Peyer's patch (tissue), 4 donors: ENCODE results near the gene STEAP4.

Experiments used
- POLR2A ChIP-seq, 2 donors: fragments of 450-650 bp; IDR thresholded peaks; one replicate each; pipeline ENCODE4 v1.5.1; 2017; ENCODE audit warnings: antibody characterized with exemption in 2 of 2, mild to moderate bottlenecking in 2 of 2, moderate library complexity in 2 of 2
- TF ChIP-seq, protein P1 (sequence below), 6 experiments: fragments of 450-650 bp in 4 of 6; fragments of 200-600 bp in 2 of 6; sonication (generic) in 1 of 6; IDR thresholded peaks; one replicate each; pipeline ENCODE4 v1.5.1; 2017 to 2019; ENCODE audit warnings: antibody characterized with exemption in 6 of 6, mild to moderate bottlenecking in 3 of 6, moderate library complexity in 1 of 6

GRCh38 chr7:88321694-88322093, 15.0 kb upstream of the STEAP4 start:
- TF ChIP-seq, protein P1, sequence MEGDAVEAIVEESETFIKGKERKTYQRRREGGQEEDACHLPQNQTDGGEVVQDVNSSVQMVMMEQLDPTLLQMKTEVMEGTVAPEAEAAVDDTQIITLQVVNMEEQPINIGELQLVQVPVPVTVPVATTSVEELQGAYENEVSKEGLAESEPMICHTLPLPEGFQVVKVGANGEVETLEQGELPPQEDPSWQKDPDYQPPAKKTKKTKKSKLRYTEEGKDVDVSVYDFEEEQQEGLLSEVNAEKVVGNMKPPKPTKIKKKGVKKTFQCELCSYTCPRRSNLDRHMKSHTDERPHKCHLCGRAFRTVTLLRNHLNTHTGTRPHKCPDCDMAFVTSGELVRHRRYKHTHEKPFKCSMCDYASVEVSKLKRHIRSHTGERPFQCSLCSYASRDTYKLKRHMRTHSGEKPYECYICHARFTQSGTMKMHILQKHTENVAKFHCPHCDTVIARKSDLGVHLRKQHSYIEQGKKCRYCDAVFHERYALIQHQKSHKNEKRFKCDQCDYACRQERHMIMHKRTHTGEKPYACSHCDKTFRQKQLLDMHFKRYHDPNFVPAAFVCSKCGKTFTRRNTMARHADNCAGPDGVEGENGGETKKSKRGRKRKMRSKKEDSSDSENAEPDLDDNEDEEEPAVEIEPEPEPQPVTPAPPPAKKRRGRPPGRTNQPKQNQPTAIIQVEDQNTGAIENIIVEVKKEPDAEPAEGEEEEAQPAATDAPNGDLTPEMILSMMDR (IDR thresholded peaks at IDR 0.05): no peak
- no peak for TF ChIP-seq POLR2A (IDR thresholded peaks at IDR 0.05)
